Measurements from ENCODE around the gene WDFY3.

DNA sequence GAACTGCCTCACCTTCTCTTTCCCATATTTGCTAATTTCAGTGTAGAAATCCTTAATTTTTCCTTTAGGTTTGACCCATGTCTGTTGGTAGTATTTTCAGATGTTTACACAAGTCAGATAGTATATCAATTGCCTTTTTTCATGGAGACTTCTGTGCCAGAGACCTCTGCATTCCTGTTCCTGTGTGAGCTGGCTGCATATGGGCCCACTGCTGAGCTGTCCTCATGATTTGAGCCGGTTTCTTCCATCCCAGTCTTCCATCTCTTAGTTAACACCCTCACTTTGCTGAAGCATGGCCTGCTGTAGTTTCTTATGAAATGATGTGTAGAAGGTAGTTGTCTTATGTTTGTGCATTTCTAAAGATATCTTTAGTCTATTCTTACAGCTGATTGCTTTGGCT, 343.5 kb downstream of the WDFY3 start:
- TF ChIP-seq POLR2AphosphoS5 (IDR thresholded peaks at IDR 0.05) (no peak), POLR2A (IDR thresholded peaks at IDR 0.05) (no peak)
- TF ChIP-seq, protein P1, sequence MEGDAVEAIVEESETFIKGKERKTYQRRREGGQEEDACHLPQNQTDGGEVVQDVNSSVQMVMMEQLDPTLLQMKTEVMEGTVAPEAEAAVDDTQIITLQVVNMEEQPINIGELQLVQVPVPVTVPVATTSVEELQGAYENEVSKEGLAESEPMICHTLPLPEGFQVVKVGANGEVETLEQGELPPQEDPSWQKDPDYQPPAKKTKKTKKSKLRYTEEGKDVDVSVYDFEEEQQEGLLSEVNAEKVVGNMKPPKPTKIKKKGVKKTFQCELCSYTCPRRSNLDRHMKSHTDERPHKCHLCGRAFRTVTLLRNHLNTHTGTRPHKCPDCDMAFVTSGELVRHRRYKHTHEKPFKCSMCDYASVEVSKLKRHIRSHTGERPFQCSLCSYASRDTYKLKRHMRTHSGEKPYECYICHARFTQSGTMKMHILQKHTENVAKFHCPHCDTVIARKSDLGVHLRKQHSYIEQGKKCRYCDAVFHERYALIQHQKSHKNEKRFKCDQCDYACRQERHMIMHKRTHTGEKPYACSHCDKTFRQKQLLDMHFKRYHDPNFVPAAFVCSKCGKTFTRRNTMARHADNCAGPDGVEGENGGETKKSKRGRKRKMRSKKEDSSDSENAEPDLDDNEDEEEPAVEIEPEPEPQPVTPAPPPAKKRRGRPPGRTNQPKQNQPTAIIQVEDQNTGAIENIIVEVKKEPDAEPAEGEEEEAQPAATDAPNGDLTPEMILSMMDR (IDR thresholded peaks at IDR 0.05) = no peak
